Tibial nerve (tissue), 3 donors: ENCODE results near the gene MAN2A1.

Source experiments
- CTCF ChIP-seq, 5 experiments: fragments of 200-600 bp in 3 of 5; fragments of 450-650 bp in 2 of 5; sonication (generic) in 3 of 5; IDR thresholded peaks; one replicate each; pipeline ENCODE4 v1.5.1; 2016 to 2019; ENCODE audit warnings: antibody characterized with exemption in 5 of 5, mild to moderate bottlenecking in 3 of 5, moderate library complexity in 2 of 5
- POLR2A ChIP-seq, 2 donors: fragments of 450-650 bp; IDR thresholded peaks; one replicate each; pipeline ENCODE4 v1.6.1; 2017; ENCODE audit warnings: antibody characterized with exemption in 2 of 2, mild to moderate bottlenecking in 2 of 2, moderate library complexity in 2 of 2

DNA sequence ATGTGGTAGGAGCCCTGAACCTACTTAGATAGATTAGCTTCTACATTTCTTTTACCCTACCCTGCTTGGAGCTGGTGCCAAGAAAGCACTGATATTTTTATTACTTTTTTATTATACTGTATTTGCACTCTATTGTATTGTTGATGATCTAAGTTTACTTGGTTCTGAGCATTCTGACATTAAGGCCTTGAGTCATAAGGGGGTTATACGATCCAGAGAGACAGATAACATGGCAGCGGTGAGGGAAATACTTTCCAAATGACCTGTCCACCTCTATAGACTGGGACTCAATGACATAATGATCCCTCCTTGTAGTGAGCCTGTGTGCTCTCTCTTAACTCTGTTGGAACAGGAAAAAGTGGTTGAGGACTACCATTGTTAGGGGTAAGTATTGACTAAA is 176.3 kb downstream of the MAN2A1 start:
- TF ChIP-seq CTCF (IDR thresholded peaks at IDR 0.05) (no peak), POLR2A (IDR thresholded peaks at IDR 0.05) (no peak)
